GM18861 (cell line): ENCODE results near the gene RPUSD2.

Experiments
- ATAC-seq: cut with Tn5 transposase; IDR thresholded peaks from one replicate; pipeline ENCODE4 v1.9.1; 2021; ENCODE audit not compliant: unreplicated experiment

Gene RPUSD2

GRCh38 chr15:40569129-40569953 lies at the start of gene RPUSD2:
TSS of gene RPUSD2 (plus strand) at chr15:40569299. CDS start at chr15:40569338, 39 bp downstream.
- peak; percentile 39 for ATAC-seq

GRCh38 chr15:40523611-40524010 lies 45.5 kb upstream of the RPUSD2 start:
- ATAC-seq = no peak

- no peak for ATAC-seq
These were observed 43.2 kb upstream of the RPUSD2 start for GRCh38 chr15:40525855-40526254.

GRCh38 chr15:40528801-40529200 lies 40.3 kb upstream of the RPUSD2 start:
- ATAC-seq = no peak

- no peak for ATAC-seq
These were observed 35.2 kb upstream of the RPUSD2 start for GRCh38 chr15:40533763-40534364.

GRCh38 chr15:40534371-40534770 lies 34.7 kb upstream of the RPUSD2 start:
- ATAC-seq = no peak

- ATAC-seq = no peak
These were observed 32.6 kb upstream of the RPUSD2 start for GRCh38 chr15:40536501-40536900.

GRCh38 chr15:40538976-40539375 lies 30.1 kb upstream of the RPUSD2 start:
- no peak for ATAC-seq

- ATAC-seq = no peak
These were observed 26.0 kb upstream of the RPUSD2 start for GRCh38 chr15:40543082-40543481.

- peak; percentile 62 for ATAC-seq
These were observed 25.3 kb upstream of the RPUSD2 start for GRCh38 chr15:40543631-40544294.

- ATAC-seq = no peak
These were observed 23.6 kb upstream of the RPUSD2 start for GRCh38 chr15:40545457-40545856.

GRCh38 chr15:40548610-40549009 lies 20.5 kb upstream of the RPUSD2 start:
- no peak for ATAC-seq

- ATAC-seq = no peak
These were observed 19.2 kb upstream of the RPUSD2 start for GRCh38 chr15:40549894-40550293.

GRCh38 chr15:40550341-40551037 lies 18.6 kb upstream of the RPUSD2 start:
- ATAC-seq = peak; percentile 63

- no peak for ATAC-seq
These were observed 15.0 kb upstream of the RPUSD2 start for GRCh38 chr15:40554161-40554525.

- no peak for ATAC-seq
These were observed 13.2 kb upstream of the RPUSD2 start for GRCh38 chr15:40555876-40556275.

GRCh38 chr15:40558952-40559742 lies 10.0 kb upstream of the RPUSD2 start:
- no peak for ATAC-seq

- no peak for ATAC-seq
These were observed 6.4 kb upstream of the RPUSD2 start for GRCh38 chr15:40562691-40563090.

GRCh38 chr15:40563426-40563825 lies 5.7 kb upstream of the RPUSD2 start:
- no peak for ATAC-seq

- peak; percentile 86 for ATAC-seq
These were observed 4.3 kb upstream of the RPUSD2 start, which contains the start of gene CCDC32 for GRCh38 chr15:40564591-40565332. TSS of gene CCDC32 (minus strand) at chr15:40565042. CDS start at chr15:40563015, 2,027 bp downstream.
